A549 (cell line): ENCODE results near the gene ANKRD27. TPM values are rescaled to one million over a fixed set of nuclear protein-coding genes. Genes with fewer than 3 reads are reported as not detected.

ENCODE experiments used
- ATAC-seq, 2 experiments: fragments of 200-7000 bp in 1 of 2; fragments of >200 bp in 1 of 2; cut with Nextera tagmentation in 1 of 2; cut with Tn5 transposase in 1 of 2; 3 replicates each; pipeline versions ENCODE4 v1.8.0 to v1.9.1; 2018 to 2020; ENCODE audit warnings: mild to moderate bottlenecking in 1 of 2, moderate library complexity in 1 of 2
- CTCF ChIA-PET: fragments of 300-600 bp; sonication (Branson Sonifier 250); formaldehyde crosslinking; extraction: SDS; loops from one replicate; lab custom pipeline; 2021; ENCODE audit warnings: antibody characterized with exemption, inconsistent platforms; lab: Yijun Ruan, JAX
- POLR2A ChIA-PET: fragments of 350-600 bp; formaldehyde crosslinking; extraction: SDS; loops from one replicate; lab custom pipeline; 2021; ENCODE audit warnings: antibody characterized with exemption, inconsistent platforms; lab: Yijun Ruan, JAX
- DNase-seq, 2 experiments: peaks; one replicate each; pipeline versions ENCODE4 v3.0.0 to v3.0.0-alpha.2; 2011 to 2016; ENCODE audit warnings: low read depth in 1 of 2, low spot score in 1 of 2
- FAIRE-seq: peaks from 2 replicates; lab custom pipeline; 2011; peaks lifted over from hg19 to GRCh38; lab: Jason Lieb, UNC
- H3K27ac ChIP-seq, 2 experiments: fragments of >200 bp; sonication (Bioruptor Twin); formaldehyde crosslinking; 3 replicates each; pipeline ENCODE4 v1.5.1; 2016 to 2017
- H3K4me1 ChIP-seq: fragments of >200 bp; sonication (Bioruptor Twin); formaldehyde crosslinking; 3 replicates; pipeline ENCODE4 v1.6.1; 2016
- H3K4me2 ChIP-seq: fragments of >200 bp; sonication (Bioruptor Twin); formaldehyde crosslinking; 3 replicates; pipeline ENCODE4 v1.6.1; 2016
- H3K4me3 ChIP-seq: fragments of >200 bp; sonication (Bioruptor Twin); formaldehyde crosslinking; 3 replicates; pipeline ENCODE4 v1.5.1; 2016
- H3K9me3 ChIP-seq: fragments of >200 bp; sonication (Bioruptor Twin); formaldehyde crosslinking; 3 replicates; pipeline ENCODE4 v1.6.1; 2016
- ATOH8 ChIP-seq: fragments of 250-450 bp; sonication (Bioruptor Pico); IDR thresholded peaks from 2 replicates; pipeline ENCODE4 v1.5.0; 2020; ENCODE audit warnings: low read depth, mild to moderate bottlenecking, moderate library complexity
- BCL3 ChIP-seq: fragments of >200 bp; sonication (Bioruptor Twin); formaldehyde crosslinking; IDR thresholded peaks from 3 replicates; pipeline ENCODE4 v1.6.1; 2016
- BHLHE40 ChIP-seq: IDR thresholded peaks from 2 replicates; pipeline ENCODE4 v1.6.1; 2012; ENCODE audit warnings: low read depth, low read length, inconsistent platforms
- CHD4 ChIP-seq: fragments of 200-600 bp; sonication (generic); IDR thresholded peaks from 2 replicates; pipeline ENCODE4 v1.6.1; 2016; ENCODE audit warnings: antibody characterized with exemption, mild to moderate bottlenecking, borderline replicate concordance
- E2F6 ChIP-seq: IDR thresholded peaks from 2 replicates; pipeline ENCODE4 v1.6.1; 2012; ENCODE audit warnings: low read depth, borderline replicate concordance
- EP300 ChIP-seq, 2 experiments: fragments of >200 bp; sonication (Bioruptor Twin); formaldehyde crosslinking; IDR thresholded peaks; 2 replicates in 1 of 2; 3 replicates in 1 of 2; pipeline ENCODE4 v1.6.1; 2016 to 2017
- FOSB ChIP-seq: fragments of 250-450 bp; sonication (Bioruptor Pico); IDR thresholded peaks from 2 replicates; pipeline ENCODE4 v1.5.0; 2020; ENCODE audit warnings: mild to moderate bottlenecking, moderate library complexity
- FOSL2 ChIP-seq, 2 experiments: fragments of 450-650 bp in 1 of 2; fragments of >200 bp in 1 of 2; sonication (Bioruptor Twin) in 1 of 2; formaldehyde crosslinking; IDR thresholded peaks; 2 replicates each; pipeline versions ENCODE4 v1.5.0 to v1.6.1; 2016 to 2020; ENCODE audit warnings: mild to moderate bottlenecking in 1 of 2, moderate library complexity in 1 of 2
- FOXS1 ChIP-seq: fragments of 250-450 bp; sonication (Bioruptor Pico); IDR thresholded peaks from 2 replicates; pipeline ENCODE4 v1.5.0; 2020; ENCODE audit warnings: mild to moderate bottlenecking, moderate library complexity
- HES2 ChIP-seq: fragments of >200 bp; sonication (Bioruptor Twin); formaldehyde crosslinking; IDR thresholded peaks from 2 replicates; pipeline ENCODE4 v1.6.1; 2016
- HOXB5 ChIP-seq: fragments of 250-450 bp; sonication (Bioruptor Pico); IDR thresholded peaks from 2 replicates; pipeline ENCODE4 v1.5.0; 2020; ENCODE audit warnings: mild to moderate bottlenecking, moderate library complexity
- JUN ChIP-seq, 2 experiments: fragments of >200 bp; sonication (Bioruptor Twin); formaldehyde crosslinking; IDR thresholded peaks; 2 replicates in 1 of 2; 3 replicates in 1 of 2; pipeline ENCODE4 v1.6.1; 2016 to 2017
- MAX ChIP-seq: IDR thresholded peaks from 2 replicates; pipeline ENCODE4 v1.6.1; 2012
- MAZ ChIP-seq: fragments of 150-350 bp; IDR thresholded peaks from 2 replicates; pipeline ENCODE4 v1.6.1; 2014; ENCODE audit warnings: antibody characterized with exemption, low read depth, low read length, borderline replicate concordance
- PBX3 ChIP-seq: IDR thresholded peaks from 2 replicates; pipeline ENCODE4 v1.6.1; 2012
- PHF8 ChIP-seq: fragments of 200-600 bp; sonication (generic); IDR thresholded peaks from 2 replicates; pipeline ENCODE4 v1.6.1; 2016; ENCODE audit warnings: low read depth, mild to moderate bottlenecking, antibody characterized with exemption, moderate library complexity, borderline replicate concordance
- POLR2A ChIP-seq: IDR thresholded peaks from 2 replicates; pipeline ENCODE4 v1.6.1; 2012; ENCODE audit warnings: mild to moderate bottlenecking, low read length
- POLR2AphosphoS2 ChIP-seq: conservative IDR thresholded peaks from 2 replicates; pipeline ENCODE4 v1.6.1; 2012; ENCODE audit warnings: low read length, improper control_type of control experiment, inconsistent platforms
- RFX5 ChIP-seq: fragments of 450-650 bp; IDR thresholded peaks from 2 replicates; pipeline ENCODE4 v1.7.1; 2014; ENCODE audit warnings: antibody characterized with exemption, mild to moderate bottlenecking, moderate library complexity
- TFCP2L1 ChIP-seq: fragments of 250-450 bp; sonication (Bioruptor Pico); IDR thresholded peaks from 2 replicates; pipeline ENCODE4 v1.5.0; 2021; ENCODE audit warnings: mild to moderate bottlenecking
- TP53 ChIP-seq: fragments of 250-450 bp; sonication (Bioruptor Pico); IDR thresholded peaks from 2 replicates; pipeline ENCODE4 v1.5.0; 2021; ENCODE audit warnings: mild to moderate bottlenecking, moderate library complexity
- USF2 ChIP-seq: fragments of 450-650 bp; IDR thresholded peaks from 2 replicates; pipeline ENCODE4 v1.6.1; 2014; ENCODE audit warnings: antibody characterized with exemption
- ZC3H11A ChIP-seq: fragments of 450-650 bp; IDR thresholded peaks from 2 replicates; pipeline ENCODE4 v1.6.1; 2014; ENCODE audit warnings: antibody characterized with exemption, mild to moderate bottlenecking
- ZNF302 ChIP-seq: fragments of 250-450 bp; sonication (Bioruptor Pico); IDR thresholded peaks from 2 replicates; pipeline ENCODE4 v1.9.0; 2021; ENCODE audit warnings: inconsistent platforms, mild to moderate bottlenecking, moderate library complexity
- WGBS: methylation state at CpG from one replicate; pipeline ENCODE4 v1.1.6; 2017; ENCODE audit errors: missing lambda C conversion rate; 5-methylcytosine and 5-hydroxymethylcytosine counted together
- polyA minus RNA-seq: library from RNA; depleted of rRNA, polyadenylated mRNA; stranded (reverse); fragments of >200 nt; gene quantifications from 2 replicates; pipeline ENCODE4 v1.2.3, GENCODE V29; 2011; rRNA and poly(A)+ RNA removed
- polyA plus RNA-seq, 4 experiments: library from polyadenylated mRNA; depleted of rRNA in 3 of 4; stranded (reverse); fragments of >200 nt; fragmentation: RNase III in 1 of 4; extraction: RNeasy Plus Mini Kit Qiagen cat#74134 plus additional on column Dnase treatment in 1 of 4; gene quantifications; 2 replicates in 3 of 4; 3 replicates in 1 of 4; pipeline ENCODE4 v1.2.3, GENCODE V29; 2011 to 2017

Gene ANKRD27
- polyA plus RNA-seq (2011; rRNA removed) (60.8 and 62.1 TPM in 2 replicates), polyA plus RNA-seq (2017; fragmentation: RNase III; extraction: RNeasy Plus Mini Kit Qiagen cat#74134 plus additional on column Dnase treatment) (23.1 to 23.7 TPM (median 23.1 TPM) in 3 replicates), polyA minus RNA-seq (58.2 and 61.0 TPM in 2 replicates)
- polyA plus RNA-seq (2012; cell fraction: cytosol; rRNA removed): 28.2 and 30.5 TPM in 2 replicates
- polyA plus RNA-seq (2012; cell fraction: nucleus; rRNA removed): 38.1 and 46.2 TPM in 2 replicates

- CTCF ChIA-PET: interaction anchor here (0.6 to 2.2 kb wide), 8 partner anchors 17 to 509 kb away, joined by 3 to 9 read pairs (median 3); partner anchors contain the start of gene NUDT19
- DNase-seq: peak; percentile 99 to 100
- H3K27ac ChIP-seq: peak within 1 kb of the TSS; percentile 82 to 88
- TF ChIP-seq BHLHE40: peak; percentile 64
- TF ChIP-seq FOXS1 (CRISPR knock-in tag): no peak
- peak; percentile 85 for TF ChIP-seq MAX
- TF ChIP-seq POLR2AphosphoS2: no peak
- TF ChIP-seq RFX5: peak; percentile 60; the same call in 1 of the 2 replicates
- TF ChIP-seq PBX3: peak; percentile 99
- peak; percentile 87 for TF ChIP-seq POLR2A
- TF ChIP-seq PHF8: peak; percentile 80; the same call in 1 of the 2 replicates
- no peak for TF ChIP-seq FOSB (CRISPR knock-in tag)
- TF ChIP-seq HOXB5 (CRISPR knock-in tag): peak; percentile 62; the same call in 1 of the 2 replicates
- TF ChIP-seq CHD4: no peak
- no peak for TF ChIP-seq HES2
- TF ChIP-seq E2F6: 0 out of 2 replicates have a peak, but pooled peaks have one; percentile 55
- TF ChIP-seq EP300 (IDR thresholded peaks at IDR 0.05): no peak
- TF ChIP-seq TFCP2L1 (CRISPR knock-in tag): peak; percentile 59; the same call in 1 of the 2 replicates
- TF ChIP-seq JUN (IDR thresholded peaks at IDR 0.05): peak in 1 of 2 experiments; percentile 81; a peak in 3 of 5 replicates
- no peak for TF ChIP-seq FOSL2 (IDR thresholded peaks at IDR 0.05)
- 0 out of 2 replicates have a peak, but pooled peaks have one; percentile 15 for TF ChIP-seq FOSL2 (CRISPR knock-in tag; IDR thresholded peaks at IDR 0.05)
- peak; percentile 26; the same call in 1 of the 2 replicates for TF ChIP-seq MAZ
- TF ChIP-seq TP53 (CRISPR knock-in tag): peak; percentile 17; the same call in 1 of the 2 replicates
- no peak for TF ChIP-seq ZNF302 (CRISPR knock-in tag)
- no peak for TF ChIP-seq USF2
- TF ChIP-seq ZC3H11A: no peak
- 0 out of 3 replicates have a peak, but pooled peaks have one; percentile 57 for TF ChIP-seq BCL3
- TF ChIP-seq ATOH8 (CRISPR knock-in tag): 0 out of 2 replicates have a peak, but pooled peaks have one; percentile 39
- TF ChIP-seq, all 56 proteins: peak for 15
- ATAC-seq (peak; percentile 82 to 94), FAIRE-seq (peak; percentile 96)
- Histone ChIP-seq H3K4me2 (peak within 1 kb of the TSS; percentile 85), H3K4me3 (peak within 1 kb of the TSS; percentile 84), H3K9me3 (no peaks in the 10 kb centered on the region; the same call in 2 of the 3 replicates), H3K4me1 (peaks cover 16% of the 10 kb centered on the region)
- POLR2A ChIA-PET: interaction anchor here (0.5 to 2.2 kb wide), 9 partner anchors 13 to 502 kb away, joined by 3 to 24 read pairs (median 5); partner anchors contain the start of genes DPY19L3, NUDT19, PDCD5 and RHPN2
- WGBS: under 1% methylated on average over 70 of the region's 75 CpGs
These were observed at the start of gene ANKRD27 for GRCh38 chr19:32674931-32675719. Gene ANKRD27, minus strand, starts transcription at chr19:32675180. Its CDS starts 16,165 bp downstream, at chr19:32659015.
